GM21360 (cell line): ENCODE data around the gene MYL2.
"Not testable (repeated sequence)": the region's sequence is repeated elsewhere in the genome, so short reads cannot be mapped to it uniquely, and the experiment has no call there.

Experiments
- ATAC-seq: cut with Tn5 transposase; IDR thresholded peaks from one replicate; pipeline ENCODE4 v1.9.1; 2021; ENCODE audit warnings: mild to moderate bottlenecking, moderate library complexity; ENCODE audit not compliant: unreplicated experiment

MYL2 gene, protein sequence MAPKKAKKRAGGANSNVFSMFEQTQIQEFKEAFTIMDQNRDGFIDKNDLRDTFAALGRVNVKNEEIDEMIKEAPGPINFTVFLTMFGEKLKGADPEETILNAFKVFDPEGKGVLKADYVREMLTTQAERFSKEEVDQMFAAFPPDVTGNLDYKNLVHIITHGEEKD

DNA sequence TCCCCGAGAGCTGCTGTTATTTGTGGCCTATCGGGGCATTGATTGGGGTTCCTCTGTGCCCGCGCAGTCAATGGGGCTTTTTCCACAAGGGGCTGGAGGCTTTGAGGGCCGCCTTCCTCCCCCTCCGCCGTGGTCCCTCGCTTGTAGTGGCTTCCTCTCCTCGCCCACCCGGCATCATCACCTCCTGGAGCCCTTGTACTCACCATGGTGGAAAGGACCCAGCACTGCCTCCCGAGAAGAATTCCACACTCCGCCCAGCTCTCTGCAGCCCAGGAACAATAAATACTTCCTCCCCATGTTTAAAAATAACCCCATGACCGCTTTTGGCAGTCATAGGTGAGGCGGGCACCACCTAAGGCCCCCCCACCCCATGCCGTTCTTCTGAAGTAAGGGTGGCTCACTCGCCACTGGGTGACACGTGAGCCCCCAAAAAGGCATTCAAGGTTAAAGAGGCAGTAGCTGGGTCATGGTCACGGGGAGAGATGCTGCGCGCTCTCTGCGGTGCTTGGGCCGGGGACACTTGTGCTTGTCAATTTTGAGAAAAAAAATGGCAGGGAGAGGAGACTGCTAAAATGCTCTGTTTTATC lies at the start of gene MYL2:
TSS of gene MYL2 (minus strand) at position 256 of the 587 bp plus-strand sequence. CDS start at position 206, 50 bp downstream.
- ATAC-seq, result no peak

DNA sequence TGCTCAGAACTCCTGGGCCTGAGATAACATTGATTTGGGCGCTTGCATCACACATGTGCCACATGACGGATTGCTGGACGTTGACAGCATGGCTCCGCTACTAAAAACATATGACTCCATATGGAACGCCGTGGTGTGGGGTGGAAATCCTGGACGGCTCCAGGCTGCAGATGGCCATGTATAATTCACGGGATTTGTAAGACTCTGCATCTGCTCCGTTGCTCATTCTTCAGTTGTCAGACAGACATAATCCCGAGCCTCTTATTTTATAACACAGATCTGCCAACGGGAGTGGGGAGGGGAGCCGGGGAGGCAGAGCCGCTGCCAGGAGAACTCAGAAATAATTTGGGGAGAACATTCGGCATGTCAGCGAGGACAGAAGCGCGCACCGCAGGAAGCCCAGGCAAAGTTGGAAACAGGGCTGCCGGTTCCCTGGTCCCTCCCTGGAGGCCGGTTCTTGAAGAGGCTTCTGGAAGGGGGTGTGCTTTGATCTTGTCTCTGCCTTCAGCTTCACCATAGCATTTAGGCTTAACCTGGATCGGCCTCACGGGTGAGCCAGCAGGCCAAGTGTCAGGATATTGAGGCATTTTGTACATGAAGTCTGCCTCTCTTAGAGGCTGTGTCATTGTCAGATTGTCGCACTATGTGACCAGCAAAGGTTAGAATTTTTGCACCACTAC lies 45.8 kb upstream of the MYL2 start:
- ATAC-seq, result no peak

DNA sequence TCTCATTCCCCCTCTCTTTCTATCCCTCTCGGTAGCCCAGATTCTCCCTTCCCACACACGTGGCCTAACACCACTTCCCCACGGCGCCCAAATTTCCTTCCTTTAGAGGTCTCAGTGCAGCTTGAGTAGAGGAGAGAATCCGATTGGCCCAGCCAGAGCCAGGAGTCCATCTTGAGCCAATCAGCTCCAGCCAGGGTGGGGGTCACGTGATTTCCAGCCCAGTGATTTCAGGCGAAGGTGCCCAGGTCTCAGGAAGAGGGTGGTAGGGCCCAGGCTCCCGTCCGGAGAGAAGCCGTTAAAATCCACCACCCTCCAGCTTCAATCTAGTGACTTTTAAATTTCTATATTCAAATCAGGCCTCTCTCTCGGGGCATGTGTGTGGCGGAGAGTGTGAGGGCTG lies 45.2 kb upstream of the MYL2 start:
- ATAC-seq, result no peak

DNA sequence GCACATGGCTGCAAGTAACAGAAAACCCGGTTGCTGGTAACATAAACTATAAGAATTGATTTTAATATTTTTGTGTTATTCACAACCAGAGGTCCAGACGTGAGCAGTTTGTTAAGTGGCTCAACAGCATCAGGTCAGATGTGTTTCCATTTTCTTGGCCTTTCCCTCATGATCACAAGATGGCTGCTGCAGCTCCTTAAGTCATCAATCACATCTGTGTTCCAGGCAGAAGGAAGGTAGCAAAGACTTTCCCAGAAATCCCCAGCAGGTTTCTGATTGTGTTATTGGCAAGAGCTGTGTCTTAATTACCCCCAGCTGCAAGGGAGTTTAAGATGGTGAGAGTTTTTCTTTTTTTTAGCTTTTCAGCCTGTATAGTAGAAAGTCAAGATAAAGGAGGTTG lies 40.4 kb upstream of the MYL2 start:
- ATAC-seq, result no peak

DNA sequence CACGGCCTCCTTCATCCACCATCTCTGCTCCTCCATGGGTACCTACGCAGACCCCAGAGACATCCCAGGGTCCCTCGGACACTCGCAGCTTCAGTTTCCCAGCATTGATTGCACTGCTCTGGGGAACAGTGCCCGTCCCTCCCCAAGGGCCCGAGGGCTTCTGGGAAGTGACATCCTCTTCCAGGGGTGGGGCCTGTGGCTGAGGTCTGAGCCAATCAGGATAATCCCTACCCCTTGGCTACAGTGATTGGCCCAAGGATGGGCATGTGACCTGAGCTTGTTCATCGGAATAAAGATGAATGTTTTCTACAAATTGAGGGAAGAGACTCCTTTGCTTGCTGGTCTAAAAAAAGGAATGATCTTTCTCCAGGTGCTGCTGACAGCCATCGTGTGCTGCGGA lies 37.3 kb upstream of the MYL2 start:
- ATAC-seq, result no peak

DNA sequence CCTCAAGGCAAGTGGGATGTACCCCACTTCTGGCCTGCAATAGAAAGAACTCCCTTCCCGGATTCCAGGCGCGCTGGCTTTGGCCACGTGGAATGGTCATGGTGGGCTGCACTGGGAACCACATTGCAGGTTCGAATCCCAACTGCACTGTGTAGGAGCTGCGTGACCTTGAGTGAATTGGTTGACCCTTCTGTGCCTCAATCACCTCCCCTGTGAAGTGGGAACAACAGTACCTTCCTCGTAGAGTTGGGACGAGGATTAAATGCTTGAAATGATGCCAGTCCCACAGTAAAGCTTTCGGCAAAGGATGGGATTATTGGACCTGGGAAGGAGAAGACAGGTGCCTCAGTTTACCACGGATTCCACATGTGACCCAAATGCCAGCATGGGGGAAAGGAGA lies 36.8 kb upstream of the MYL2 start:
- no peak for ATAC-seq

DNA sequence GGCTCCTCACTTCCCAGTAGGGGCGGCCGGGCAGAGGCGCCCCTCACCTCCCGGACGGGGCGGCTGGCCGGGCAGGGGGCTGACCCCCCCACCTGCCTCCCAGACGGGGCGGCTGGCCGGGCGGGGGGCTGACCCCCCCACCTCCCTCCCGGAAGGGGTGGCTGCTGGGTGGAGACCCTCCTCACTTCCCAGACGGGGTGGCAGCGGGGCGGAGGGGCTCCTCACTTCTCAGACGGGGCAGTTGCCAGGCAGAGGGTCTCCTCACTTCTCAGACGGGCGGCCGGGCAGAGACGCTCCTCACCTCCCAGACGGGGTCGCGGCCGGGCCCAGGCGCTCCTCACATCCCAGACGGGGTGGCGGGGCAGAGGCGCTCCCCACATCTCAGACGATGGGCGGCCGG lies 30.5 kb upstream of the MYL2 start:
- ATAC-seq, result not testable (repeated sequence)

DNA sequence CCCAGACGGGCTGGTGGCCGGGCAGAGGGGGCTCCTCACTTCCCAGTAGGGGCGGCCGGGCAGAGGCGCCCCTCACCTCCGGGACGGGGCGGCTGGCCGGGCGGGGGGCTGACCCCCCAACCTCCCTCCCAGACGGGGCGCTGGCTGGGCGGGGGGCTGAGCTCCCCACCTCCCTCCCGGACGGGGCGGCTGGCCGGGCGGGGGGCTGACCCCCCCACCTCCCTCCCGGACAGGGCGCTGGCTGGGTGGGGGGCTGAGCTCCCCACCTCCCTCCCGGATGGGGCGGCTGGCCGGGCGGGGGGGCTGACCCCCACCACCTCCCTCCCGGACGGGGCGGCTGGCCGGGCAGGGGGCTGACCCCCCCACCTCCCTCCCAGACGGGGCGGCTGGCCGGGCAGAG lies 30.1 kb upstream of the MYL2 start:
- not testable (repeated sequence) for ATAC-seq

DNA sequence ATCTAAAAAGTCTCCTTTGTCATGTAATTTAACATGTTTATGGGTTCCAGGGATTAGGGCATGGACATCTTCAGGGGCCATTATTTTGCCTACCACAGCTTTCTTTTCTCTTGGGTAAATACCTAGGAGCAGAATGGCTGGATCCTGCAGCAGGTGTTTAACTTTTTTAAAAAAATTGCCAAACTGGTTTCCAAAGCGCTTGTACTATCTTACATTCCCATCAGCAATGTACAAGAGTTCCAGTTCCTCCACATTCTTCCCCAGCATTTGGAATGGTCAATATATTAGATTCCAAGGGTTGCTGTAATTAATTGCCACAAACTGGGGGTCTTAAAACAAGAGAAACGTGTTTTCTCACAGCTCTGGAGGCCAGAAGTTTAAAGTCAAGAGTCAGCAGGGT lies 27.7 kb upstream of the MYL2 start:
- no peak for ATAC-seq

DNA sequence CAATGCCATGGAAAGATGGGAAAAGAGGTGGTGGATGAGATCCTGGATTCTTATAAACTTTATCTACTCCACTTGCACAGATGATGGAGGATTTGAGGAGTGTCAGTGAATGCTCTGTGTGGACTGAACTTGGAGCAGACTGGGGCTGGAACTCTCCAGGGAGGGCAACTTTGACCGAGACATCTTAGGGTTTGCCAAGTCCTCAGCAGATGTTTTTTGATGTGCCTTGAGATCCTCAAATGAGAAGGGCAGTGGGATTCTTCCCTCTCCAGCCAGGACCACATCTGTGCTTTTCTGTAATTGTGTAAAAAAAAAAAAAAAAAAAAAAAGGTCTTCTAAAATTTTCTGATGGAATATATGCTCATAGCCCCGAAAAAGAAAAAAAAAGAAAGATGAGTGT lies 23.0 kb upstream of the MYL2 start:
- ATAC-seq, result no peak

DNA sequence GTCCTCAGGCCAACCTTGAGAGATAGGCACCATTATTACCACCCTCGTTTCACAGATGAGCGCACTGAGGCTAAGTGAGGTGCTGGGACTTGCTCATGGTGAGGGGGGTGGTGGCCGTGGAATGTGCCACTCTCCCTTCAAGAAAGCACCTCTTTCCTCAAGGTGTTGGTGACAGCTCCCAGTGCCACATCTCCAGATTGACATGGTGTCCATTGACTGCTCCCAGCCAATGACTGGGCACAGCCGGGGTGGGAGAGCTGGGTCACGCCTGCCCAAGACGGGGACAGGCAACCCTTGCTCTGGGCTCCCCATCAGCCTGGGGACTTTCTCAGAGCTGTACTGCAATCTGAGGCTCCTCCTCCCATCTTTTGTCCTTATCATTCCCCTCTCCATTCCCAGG lies 21.0 kb upstream of the MYL2 start:
- ATAC-seq, result no peak

DNA sequence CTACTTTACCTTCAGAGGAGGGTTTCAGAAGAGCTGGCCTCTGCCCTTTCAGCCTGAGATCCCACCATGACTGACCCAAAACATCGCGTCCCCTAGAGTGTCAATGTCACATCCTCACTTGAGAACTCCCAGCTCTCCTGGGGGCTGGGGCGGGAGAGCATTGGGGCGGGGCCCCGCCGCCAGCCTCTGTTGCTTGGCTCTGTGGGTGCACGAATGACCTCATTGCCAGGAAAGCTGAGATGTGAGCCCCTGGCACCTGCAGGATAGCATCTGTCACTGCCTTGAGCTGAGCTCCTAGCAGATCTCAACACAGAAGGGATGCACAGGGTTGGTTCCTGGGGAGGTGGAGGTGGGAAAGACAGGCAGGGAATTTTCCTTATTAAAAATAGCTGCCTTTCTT lies 20.6 kb upstream of the MYL2 start:
- no peak for ATAC-seq

DNA sequence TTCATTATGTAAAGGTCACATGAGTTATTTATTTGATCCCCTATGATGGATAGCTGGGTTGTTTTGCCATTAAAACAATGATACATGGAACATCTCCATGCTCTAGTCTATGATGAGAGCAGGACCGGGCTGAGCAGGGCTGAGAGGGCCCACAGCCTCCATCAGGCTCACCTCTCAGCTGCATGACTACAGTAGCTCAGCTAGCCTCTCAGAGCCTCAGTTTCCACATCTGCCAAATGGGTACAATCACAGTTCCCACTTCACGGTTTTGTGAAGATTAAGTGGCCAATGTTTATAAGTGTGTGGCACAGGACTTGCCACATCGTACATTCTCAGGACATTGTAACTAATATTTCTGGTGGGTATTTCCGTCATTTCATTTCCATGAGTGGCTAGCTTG lies 19.9 kb upstream of the MYL2 start:
- no peak for ATAC-seq

DNA sequence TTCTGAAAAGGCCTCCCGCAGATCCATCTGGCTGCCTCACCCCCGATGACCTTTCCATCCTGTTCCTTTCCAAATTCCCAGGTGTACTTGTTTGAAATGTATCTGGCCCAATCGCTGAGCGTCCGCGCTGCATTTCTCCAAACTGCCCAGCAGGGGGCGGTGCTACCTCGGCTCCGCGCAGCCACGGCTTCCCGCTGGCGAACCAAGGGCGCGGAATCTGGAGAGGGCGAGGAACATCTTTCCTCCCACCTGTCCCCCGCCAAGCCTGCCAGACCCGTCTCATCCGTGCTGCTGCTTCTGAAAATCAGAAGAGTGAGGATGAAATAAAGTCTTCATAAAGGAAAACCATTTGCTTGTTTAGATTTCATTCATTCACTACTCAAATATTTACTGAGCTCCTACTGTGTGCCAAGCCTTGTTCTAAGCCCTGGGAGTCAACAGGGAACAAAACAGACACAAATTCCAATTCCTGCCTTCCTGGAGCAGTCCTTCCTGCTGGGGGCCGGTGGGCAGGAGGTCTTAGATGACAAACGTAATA lies 16.8 kb upstream of the MYL2 start:
- ATAC-seq, result no peak

DNA sequence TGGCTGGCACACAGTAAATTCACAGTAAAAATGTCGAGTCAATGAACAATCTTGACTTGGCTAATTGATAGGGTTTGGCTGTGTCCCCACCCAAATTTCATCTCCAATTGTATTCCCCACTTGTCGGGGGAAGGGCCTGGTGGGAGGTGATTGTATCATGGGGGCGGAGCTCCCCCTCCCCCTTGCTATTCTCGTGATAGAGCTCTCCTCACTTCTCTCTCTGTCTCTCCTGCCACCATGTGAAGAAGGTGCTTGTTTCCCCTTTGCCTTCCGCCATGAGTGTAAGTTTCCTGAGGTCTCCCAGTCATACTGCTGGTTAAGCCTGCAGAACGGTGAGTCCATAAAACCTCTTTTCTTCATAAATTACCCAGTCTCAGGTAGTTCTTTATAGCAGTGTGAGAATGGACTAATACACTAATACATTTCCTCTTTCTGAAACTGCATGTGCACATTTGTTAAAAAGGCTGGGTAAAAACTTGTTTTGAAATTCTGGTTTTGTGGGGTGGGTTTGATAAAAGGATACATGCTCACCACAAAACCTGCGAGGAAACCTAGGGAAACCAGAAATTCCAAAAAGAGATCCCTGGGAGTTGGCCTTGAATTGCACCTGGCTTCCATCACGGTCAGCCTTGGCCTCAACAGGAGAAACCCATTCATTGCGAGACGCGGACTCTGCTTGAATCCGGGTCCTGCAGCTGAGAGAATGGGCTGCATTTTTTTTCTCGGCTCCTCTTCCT lies 16.2 kb upstream of the MYL2 start:
- no peak for ATAC-seq

DNA sequence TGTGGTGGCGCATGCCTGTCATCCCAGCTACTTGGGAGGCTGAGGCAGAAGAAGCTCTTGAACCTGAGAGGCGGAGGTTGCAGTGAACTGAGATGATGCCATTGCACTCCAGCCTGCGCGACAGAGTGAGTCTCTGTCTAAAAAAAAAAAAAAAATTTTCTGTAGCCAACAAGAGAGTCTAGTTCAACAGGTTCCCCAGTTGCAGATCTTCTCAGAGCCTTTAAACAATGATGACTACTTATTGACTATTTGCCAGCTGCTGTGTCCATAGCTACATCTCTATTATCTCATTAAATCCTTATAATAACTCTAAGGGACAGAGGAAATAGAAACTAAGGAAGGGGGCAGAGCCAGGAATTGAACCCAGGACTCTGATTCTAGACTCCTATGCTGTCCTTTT lies 15.2 kb upstream of the MYL2 start:
- ATAC-seq, result no peak

DNA sequence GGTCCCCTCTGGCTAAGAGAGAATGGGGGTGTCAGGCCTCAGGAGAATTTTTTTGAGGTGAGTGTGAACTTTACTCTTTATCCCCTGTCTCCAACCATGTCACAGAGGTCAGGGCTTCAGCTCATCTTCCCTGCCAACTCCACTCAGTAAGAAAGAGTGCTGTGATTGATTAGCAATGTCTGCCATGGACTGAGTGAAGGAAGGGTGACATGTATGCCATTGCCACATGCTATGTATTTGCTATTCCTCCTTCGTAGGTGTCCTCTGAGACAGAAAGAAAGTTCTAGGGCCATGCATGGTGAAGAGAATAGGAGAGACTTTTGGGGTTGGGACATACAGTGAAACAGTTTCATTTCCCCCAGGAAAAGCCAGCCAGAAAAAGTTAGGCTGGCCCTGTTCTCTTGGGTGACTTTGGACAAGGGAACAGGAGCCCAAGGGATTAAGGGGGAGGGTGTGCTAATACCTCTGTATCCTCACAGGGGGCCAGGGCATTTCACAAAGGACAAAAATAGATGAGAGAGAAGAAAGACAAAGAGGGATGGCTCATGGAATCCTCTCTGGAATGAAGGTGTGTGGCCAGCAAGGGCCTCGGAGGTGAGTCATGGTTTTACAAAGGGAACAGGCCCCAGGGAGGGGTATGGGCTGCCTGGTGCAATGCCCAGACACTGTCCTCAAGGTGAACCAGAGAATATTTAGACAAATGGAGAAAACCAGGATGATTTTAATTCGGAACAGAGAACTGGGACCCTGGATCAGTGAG lies 13.9 kb upstream of the MYL2 start:
- no peak for ATAC-seq

DNA sequence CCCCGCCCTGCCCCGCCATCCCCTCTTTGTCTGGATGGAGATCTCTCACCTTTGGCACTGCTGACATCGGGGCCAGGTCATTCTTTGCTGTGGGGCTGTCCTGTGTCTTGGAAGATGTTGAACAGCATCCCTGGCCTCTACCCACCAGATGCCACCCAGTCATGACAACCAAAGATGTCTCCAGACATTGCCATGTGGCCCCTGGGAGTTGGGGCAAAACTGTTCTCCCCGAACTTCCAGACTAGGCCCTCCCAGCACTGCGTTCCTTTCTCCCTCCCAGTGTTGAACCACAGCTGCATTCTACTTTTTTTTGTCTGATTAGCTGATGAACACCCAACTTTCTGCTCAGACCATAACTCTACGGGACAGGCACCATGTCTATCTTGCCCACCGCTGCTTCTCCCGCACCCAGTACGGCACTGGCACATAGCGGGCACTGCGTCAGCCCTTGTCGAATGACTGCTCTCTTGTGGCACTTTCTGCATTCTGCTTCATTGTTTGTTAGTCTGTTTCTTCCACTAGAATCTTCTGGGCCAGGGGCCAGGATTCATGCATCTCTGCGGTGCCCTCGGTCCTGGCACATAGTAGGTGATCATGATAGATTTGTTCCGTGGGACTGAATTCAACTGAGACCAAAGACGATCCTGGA lies 13.1 kb upstream of the MYL2 start:
- no peak for ATAC-seq

DNA sequence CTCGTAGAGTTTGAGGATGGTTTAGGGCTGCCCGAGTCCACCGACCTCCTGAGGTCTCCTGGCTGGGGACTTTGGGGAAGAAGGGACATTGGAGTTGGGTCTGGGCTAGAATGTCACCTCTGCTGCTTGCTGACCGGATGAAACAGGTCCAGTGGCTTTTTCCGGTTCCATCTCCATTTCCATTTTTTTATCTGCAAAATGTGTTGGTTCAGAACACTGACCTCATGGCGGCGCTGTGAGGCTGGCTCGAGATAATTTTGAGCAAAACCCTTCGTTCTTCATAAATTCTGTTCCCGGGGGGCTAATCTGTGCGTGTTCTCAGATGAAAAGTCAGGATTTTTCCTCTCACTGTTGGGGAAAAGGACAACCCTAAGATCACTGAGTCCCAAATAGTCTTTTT lies 11.7 kb upstream of the MYL2 start:
- no peak for ATAC-seq

DNA sequence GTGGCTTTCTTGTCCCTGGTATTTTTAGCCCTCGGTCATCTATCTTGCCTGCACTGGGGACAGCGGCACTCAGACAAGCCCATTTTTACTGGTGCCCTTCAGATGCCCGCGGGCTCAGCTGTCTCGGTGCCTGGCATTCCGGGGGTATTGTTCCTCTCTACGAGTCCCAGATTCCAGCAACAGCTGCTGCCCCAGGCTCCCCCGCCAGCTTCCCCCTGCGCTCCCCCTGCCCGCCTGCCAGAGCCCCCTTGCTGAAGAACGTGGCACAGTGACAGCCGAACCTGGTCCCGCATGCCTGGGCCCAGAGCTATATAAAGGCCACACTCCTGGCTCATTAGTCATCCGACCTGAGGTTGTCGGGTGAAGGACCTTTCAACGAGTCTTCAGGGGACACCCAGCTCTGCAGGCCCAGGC lies 10.9 kb upstream of the MYL2 start:
- ATAC-seq, result no peak
